Inferior parietal cortex (tissue), 1 donor: ENCODE data around the gene KRTAP5-11.
"Not testable (repeated sequence)": the region's sequence is repeated elsewhere in the genome, so short reads cannot be mapped to it uniquely, and the experiment has no call there.

Source experiments
- DNase-seq: peaks from one replicate; pipeline ENCODE4 v3.0.0-alpha.2; 2016; ENCODE audit errors: extremely low spot score

KRTAP5-11 gene

DNA sequence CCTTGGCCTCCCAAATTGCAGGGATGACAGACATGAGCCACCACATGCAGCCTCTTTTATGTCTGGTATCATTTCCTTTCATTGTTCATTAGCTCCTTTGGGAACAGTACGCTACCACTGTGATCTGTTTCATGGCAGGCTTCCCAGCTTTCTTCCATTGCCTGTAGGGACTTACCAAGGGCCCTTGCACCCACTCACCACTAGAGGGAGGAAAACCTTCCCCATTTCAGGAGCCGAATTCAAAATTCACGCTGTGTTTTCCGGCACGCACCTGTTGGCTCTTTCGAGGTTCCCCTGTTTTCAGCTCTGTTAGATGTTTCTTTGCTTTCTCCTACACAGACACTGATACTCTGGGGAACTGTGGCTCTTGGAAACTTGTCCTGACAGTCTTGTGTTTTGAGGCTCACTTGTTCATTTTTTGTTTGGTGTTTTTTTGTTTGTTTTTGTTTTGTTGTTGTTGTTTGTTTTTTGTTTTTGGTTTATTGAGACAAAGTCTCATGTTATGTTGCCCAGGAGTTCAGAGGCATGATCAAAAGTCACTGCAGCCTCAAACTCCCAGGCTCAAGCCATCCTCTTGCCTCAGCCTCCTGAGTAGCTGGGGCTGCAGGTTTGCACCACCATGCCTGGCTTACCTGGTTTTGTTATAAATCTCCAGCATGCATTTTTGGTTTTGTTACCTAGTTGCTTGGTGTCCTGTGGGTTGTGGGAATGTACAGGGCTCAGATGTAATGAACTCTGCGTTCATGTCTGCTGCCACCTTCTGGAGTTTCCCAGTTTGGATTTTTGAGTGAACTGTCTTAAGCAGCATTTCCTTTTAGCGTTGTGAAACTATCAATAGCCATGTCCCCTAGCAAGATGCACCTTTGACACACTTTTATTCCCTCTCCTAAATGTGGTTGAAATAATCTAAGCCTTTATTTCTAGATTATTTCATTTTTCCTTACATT lies 2.3 kb downstream of the KRTAP5-11 start:
- DNase-seq: peak; percentile 75

DNA sequence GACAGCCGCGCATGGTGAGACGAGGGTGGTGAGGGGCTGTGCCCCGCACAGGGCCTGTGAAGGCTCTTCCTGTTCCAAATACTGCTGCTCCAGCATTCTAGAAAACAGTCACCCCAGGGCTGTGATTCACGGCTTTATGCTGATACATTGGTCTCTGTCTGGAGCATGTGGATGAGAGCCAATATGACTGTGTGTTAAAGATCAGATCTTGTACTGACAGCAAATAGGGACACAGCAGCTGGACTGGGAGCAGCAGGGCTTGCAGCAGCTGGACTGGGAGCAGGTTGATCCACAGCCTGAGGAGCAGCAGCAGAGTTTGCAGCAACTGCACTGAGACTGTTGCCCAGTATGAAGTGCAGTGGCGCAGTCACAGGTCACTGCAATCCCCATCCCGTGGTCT lies 3.2 kb downstream of the KRTAP5-11 start:
- not testable (repeated sequence) for DNase-seq

DNA sequence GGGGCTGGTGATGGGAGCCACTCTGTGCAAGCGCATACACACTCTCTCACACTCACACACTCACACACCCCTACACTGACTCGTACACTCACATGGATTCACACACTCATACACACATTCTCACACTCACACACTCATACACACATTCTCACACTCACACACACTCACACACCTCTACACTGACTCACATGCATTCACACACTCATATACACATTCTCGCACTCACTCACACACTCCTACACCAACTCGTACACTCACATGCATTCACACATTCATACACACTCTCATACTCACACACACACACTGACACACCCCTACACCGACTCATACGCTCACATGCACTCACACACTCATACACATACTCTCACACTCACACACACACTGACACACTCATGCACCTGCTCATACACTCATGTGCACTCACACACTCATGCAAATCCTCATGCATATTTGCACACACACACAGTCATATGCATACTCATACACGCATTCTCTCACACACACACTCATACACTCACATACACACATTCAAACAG lies 5.1 kb downstream of the KRTAP5-11 start:
- no peak for DNase-seq

DNA sequence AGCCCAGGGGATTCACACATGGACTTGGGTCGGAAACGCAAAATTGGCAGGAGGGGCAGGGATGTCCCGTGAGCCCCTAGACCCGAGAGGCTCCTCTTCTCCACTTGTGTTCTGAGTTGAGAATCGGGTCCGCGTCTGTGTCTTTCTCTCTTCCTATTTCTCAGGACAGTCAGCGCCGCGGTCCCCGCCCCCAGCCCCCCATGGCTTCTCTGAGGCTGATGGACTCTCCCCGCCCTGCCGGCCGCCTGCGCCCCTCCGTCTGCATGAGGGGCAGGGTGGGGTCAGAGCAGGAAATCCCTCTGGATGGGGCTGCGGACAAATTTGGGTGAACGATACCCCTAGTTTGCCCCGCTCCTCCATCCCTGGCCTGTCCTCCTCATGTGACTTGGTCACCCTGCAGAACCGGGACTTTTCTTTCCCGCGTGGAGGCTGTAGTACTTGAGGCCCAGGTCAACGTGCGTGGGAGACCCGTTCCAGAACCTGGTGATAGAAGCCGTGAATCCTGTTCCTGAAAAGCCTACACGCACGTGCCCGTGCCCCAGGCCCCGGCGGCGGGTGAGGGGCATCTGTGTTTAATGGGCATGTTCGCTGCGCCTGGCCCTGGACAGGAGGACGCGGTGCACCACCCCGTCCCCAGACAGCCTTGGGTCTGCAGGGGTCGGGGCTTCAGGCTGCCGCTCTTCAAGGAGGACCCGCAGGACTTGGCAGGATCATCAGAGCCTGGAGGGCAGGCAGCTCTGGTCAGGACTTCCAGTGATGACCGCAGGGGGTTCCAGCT lies 5.8 kb downstream of the KRTAP5-11 start:
- not testable (repeated sequence) for DNase-seq

DNA sequence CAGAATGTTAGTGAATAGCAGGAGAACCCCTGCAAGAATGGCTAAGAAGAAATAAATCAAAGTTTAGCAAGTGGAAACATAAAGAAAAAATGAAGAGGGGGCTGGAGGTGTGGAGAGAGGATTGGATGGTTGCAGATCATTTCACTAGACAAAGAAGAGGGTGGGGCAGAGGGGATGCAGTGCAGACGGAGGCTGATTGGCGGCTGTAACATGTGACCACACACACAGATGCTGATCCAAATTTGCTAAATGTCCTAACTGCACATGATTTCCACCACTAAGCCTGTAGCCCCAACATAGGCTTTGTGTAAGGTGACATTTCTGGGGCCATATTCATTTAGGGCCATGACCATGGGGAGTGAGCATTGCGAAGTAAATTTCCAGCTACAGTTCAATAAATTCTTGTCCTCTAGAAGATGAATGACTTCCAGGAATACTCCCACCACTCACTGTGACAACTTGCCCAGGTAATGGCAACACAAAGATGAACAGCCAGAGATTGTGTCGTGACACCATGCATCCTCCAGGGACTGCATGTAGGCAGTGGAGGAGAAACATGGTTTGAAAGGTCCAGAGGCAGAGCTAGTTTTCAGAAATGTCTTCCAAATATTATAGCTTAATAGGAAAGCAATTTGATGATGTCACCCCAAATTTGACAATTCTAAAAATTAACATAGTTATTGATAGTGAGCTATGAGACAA lies 6.8 kb downstream of the KRTAP5-11 start:
- DNase-seq: no peak

DNA sequence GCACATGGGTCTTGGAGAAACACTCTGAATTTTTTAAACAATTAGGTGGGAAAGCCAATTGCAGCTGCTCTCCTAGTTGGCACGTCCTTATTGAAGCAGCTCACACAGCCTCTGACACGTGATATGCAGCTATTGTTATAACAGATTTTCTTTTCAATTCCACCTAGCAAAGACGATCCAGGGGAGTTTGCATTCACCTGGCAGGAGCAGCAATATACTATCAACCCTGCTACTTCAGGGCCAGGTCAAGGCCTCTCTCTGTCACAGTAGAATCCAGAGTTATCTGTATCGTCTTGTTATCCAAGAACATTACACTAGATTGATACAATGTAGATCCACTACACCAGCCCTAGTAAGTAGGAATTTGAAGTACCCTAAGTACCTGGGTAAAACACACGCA lies 8.3 kb downstream of the KRTAP5-11 start:
- DNase-seq: no peak

DNA sequence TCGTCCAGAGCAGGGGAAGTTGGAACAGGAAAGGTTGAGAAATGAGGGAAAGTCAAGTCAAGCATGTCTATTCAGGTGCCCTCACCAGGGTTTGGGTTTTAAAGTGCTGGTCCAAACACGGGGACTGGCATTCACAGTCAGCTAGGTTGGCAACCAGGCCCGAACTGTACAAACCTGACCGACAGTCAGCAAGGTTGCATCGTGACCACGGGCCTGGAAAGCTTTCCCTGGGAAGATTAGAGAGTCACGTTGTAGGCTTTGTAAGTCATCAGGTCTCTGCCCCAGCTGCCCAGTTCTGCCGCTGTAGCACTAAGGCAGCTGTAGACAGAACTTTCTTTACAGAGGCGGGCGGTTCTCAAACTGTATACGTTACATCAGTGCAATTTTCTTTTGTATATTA lies 9.9 kb downstream of the KRTAP5-11 start:
- DNase-seq: no peak

DNA sequence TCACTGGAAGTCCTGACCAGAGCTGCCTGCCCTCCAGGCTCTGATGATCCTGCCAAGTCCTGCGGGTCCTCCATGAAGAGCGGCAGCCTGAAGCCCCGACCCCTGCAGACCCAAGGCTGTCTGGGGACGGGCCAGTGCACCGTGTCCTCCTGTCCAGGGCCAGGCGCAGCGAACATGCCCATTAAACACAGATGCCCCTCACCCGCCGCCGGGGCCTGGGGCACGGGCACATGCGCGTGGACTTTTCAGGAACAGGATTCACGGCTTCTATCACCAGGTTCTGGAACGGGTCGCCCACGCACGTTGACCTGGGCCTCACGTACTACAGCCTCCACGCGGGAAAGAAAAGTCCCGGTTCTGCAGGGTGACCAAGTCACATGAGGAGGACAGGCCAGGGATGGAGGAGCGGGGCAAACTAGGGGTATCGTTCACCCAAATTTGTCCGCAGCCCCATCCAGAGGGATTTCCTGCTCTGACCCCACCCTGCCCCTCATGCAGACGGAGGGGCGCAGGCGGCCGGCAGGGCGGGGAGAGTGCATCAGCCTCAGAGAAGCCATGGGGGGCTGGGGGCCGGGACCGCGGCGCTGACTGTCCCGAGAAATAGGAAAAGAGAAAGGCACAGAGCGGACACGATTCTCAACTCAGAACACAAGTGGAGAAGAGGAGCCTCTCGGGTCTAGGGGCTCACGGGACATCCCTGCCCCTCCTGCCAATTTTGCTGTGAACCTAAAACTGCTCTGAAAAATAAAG lies 11.4 kb downstream of the KRTAP5-11 start:
- DNase-seq: not testable (repeated sequence)

DNA sequence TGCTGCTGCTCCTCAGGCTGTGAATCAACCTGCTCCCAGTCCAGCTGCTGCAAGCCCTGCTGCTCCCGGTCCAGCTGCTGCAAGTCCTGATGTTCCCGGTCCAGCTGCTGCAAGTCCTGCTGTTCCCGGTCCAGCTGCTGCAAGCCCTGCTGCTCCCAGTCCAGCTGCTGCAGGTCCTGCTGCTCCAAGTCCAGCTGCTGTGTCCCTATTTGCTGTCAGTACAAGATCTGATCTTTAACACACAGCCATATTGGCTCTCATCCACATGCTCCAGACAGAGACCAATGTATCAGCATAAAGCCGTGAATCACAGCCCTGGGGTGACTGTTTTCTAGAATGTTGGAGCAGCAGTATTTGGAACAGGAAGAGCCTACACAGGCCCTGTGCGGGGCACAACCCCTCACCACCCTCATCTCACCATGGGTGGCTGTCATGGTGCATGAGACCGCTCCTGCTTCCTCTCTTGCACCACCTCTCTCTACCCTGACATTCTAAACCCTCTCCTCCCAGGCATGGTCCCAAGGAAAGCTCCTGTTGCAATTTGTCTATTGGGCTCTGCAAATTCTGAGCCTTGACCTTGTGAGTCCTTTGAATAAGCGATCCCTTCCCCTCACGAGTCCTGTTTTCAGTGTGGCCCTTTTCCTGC lies 13.8 kb downstream of the KRTAP5-11 start:
- no peak for DNase-seq

DNA sequence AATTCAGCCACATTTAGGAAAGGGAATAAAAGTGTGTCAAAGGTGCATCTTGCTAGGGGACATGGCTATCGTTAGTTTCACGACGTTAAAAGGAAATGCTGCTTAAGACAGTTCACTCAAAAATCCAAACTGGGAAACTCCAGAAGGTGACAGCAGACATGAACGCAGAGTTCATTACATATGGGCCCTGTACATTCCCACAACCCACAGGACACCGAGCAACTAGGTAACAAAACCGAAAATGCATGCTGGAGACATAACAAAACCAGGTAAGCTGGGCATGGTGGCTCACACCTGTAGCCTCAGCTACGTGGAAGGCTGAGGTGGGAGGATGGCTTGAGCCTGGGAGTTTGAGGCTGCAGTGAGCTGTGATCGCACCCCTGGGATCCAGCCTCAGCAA lies 15.0 kb downstream of the KRTAP5-11 start:
- not testable (repeated sequence) for DNase-seq

DNA sequence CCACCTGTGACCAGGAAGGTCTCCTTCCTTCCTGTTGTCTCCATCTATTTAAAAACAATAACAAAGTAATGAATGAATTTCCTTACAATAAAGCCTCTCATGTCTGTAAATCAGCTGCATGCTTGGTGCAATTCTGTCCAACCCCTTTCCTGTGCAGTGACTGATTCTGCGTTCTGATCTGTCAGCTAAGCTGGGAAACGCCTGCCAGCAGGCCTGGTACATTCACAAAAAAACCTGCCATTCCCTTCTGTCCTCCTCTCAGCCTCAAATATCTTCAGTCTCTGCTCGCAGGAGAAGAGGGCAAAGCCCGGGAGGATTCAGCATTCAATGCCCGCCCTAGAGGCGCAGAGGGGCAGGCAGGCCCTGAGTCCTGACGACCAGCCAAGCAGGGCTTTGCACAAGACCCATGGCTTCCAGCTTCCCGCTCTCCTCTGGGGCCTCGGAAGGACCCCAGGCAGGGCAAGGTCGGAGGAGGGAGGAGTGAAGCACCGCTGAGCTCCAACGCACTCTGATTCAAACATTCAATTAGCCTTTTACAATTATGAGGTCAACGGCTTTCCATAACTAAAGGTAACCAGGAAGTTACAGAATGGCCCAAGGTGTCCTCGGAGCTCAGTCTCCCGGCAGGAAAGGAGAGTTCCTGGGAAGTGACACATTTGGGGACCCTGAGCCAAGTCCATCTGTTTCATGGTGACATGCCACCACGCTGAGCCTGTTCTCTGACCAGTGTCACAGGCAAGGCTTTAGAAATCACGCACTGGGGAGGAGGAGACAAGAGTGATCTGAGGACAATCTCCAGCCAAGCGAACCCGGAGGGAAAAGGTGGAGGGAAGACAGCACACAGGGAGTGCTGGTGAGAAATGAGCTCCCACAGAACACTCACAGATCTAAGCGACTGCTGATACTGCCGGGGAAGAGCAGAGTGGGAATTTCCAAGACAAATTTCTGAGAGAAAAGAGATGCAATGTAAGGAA lies 15.8 kb downstream of the KRTAP5-11 start:
- not testable (repeated sequence) for DNase-seq

DNA sequence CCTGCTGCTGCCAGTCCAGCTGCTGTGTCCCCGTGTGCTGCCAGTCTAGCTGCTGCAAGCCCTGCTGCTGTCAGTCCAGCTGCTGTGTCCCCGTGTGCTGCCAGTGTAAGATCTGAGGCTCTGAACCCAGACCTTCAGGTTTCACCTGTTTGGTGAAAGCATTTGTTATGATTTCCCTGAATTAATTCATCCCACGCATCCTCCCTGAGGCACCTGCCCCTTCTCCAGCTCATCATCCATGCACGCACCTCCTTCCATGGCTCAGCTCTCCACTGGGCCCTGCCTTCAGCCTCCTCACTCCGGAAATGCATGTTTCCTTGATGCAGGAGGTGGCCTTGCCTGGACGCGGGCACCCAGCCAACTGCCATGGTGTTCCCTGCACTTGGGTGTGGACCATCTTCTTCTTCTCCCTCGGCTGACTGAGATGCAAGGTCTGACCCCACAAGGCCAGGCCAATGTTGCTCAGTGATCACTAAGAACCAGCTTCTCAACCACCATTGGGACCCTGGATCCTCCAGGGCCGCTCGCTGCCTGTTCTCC lies 16.5 kb downstream of the KRTAP5-11 start:
- no peak for DNase-seq

DNA sequence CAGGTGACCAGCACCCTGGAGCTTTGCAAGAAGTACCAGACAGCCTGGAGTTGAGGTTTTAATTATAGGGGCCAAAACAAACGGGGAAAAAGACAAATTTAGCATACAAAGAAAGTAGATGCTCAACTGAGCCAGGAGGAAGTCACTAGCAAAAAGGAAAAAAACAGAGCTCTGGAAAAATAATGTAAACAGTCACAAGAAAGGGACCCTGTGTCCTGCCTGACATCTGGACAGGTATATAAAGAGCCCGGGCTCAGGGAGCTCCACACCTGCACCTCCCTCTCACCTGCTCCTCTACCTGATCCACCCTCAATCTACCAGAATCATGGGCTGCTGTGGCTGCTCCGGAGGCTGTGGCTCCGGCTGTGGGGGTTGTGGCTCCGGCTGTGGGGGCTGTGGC lies 17.4 kb downstream of the KRTAP5-11 start, which contains the start of gene KRTAP5-10:
KRTAP5-10 (plus strand) TSS at position 301 of the 400 bp plus-strand sequence; CDS start at position 326, 25 bp downstream.
- no peak for DNase-seq

DNA sequence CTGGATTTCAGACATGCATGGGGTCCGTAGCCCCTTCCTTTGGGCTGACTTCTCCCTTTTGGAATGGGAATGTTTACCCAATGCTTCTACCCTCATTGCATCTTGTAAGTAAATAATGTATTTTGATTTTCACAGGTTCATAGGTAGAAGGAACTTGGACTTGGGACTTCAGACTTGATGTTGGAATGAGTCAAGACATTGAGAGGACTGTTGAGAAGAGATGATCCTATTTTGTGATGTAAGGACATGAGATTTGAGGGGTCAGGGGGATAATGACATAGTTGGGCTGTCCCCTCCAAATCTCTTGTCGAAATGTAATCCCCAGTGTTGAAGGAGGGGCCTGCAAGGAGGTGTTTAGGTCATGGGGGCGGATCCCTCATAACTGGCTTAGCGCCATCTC lies 18.2 kb downstream of the KRTAP5-11 start:
- DNase-seq: no peak

DNA sequence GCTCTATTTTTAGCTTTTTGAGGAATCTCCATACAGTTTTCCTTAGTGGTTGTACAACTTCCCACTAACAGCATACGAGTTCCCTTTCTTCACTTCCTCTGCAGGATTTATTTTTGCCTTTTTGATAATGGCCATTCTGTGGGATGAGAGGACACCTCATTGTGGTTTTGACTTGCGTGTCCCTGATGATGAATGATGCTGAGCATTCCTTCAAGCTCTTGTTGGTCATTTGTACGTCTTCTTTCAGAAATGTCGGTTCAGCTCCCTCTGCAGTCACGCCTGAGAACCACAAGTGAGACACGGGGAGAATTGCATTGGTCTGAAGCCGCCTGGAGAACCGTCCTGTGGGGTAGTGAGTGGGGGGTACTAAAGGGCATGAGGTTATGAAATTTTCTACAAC lies 19.3 kb downstream of the KRTAP5-11 start:
- peak; percentile 27 for DNase-seq

DNA sequence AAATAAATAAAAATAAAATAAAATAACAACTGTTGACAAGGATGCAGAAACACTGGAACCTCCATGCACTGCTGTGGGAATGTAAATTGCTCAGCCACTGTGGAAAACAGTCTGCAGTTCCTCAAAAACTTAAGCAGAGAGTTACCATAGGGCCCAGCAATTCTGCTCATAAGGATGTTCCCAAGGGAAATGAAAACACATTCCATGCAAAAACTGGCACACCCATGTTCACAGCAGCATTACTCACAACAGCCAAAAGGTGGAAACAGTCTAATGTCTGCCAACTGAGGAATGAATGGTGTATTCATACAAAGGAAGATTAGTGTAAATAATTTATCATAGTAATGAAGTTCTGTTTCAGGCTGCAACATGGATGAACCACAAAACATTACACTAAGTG lies 20.6 kb downstream of the KRTAP5-11 start:
- no peak for DNase-seq

DNA sequence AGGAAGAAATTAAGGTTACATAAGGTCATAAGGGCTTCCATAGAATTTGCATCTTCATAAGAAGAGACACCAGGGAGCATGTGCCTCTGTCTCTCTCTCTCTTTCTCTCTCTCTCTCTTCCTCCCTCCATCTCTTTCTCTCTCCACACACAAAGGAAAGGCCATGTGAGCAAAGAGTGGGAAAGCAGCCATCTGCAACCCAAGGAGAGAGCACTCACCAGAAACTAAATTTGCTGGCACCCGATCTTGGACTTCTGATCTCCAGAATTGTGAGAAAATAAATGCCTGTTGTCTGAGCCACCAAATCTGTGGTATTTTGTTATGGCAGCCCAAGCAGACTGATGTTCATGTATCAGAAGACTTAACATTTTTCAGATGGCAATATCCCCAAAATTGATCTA lies 23.7 kb downstream of the KRTAP5-11 start:
- peak; percentile 5 for DNase-seq

DNA sequence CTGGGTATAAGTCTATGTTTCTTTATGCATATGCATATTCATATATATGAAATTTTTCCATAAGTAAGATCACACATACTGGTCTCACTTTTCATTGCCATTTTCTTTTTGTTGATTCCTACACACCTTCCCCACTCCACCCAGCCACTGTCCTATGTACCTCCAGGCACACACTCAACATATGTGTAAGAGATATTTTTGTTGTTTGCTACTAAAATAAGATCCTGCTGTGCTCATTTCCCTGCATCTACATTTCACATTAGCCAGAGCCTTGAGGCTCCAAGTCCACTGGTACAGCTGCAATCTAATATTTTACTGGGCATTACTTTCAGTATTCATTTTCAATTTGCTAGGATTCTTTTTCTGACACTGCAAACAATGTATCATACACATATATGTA lies 25.4 kb downstream of the KRTAP5-11 start:
- DNase-seq: no peak

DNA sequence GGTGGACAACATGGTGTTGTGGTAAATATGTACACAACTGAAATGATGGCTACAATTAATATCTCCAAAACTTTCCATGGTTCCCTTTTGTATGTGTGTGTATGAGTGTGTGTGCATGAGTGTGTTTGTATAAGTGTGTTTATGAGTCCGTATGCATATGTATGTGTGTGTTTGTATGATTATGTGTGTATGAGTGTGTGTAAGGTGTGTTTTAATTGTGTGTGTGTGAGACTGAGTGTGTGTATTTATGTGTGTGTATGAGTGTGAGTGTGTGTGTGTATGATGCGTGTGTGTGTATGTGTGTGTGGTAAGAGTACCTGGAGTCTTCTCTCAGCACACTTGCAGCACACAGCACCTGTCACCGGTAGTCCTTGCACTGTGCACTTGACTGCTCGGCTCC lies 26.7 kb downstream of the KRTAP5-11 start:
- DNase-seq: no peak
